AML-193 (cell line): ENCODE results near the gene ZNF555.
A peak's percentile ranks its signal among the peaks of the same experiment; 100 is the strongest.
"Not testable (repeated sequence)": the region's sequence is repeated elsewhere in the genome, so short reads cannot be mapped to it uniquely, and the experiment has no call there.

Source experiments
- DNase-seq, 2 experiments: peaks; one replicate each; lab custom pipeline; 2025; lab: John Stamatoyannopoulos, UW

Gene ZNF555

DNA sequence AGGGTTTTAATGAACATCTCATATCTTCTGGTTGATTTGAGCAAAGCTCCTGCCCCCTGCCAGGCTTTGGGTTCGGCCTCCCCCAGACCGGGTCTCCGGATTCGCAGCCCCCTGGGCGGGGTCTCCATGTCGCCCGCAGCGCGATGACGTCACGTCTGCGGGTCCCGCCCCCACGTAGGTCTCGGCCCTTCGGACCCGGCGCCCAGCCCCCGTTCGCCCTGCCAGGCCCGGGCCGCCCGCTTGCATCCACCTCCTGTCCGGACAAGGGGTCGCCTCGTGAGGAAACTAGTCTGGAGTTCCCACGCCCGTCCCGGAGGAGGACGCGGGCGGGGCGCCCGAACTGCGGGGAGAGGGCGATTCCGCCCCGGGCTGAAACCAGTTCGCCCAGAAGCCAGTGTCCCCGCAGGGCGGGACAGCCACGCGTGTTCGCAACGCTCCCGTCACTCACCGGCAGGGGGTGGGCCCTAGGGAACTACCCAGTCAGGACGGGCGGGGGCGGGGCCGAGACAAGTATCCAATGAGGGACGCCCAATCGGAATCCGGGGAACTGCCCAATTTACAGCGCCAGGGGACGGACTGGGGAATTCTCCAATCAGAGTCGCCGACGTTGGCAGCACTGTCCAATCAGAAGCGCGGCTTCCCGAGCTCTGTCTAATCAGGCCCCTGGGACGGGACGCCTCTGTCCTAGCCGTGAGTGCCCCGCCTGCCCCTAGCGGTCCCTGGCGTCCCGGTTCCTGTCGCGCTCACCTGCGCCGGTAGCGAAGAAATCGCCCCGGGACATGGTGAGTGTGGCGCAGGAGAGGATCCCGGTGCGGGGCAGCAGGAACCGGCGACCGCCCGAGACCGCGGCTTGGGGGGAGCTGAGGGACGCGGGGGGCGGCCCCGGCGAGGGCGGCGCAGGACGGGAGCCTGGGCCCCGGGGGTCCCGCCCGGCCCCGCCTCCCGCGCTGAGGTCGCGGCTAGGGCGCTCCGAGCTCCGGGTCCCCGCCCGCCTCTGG is at the start of gene ZNF555:
TSS of gene ZNF555 (plus strand) at position 682 of the 998 bp plus-strand sequence. CDS start at position 780, 98 bp downstream.
- DNase-seq = peak; percentile 86 to 87

GRCh38 chr19:2791876-2792275 is 49.4 kb upstream of the ZNF555 start:
- DNase-seq = no peak

DNA sequence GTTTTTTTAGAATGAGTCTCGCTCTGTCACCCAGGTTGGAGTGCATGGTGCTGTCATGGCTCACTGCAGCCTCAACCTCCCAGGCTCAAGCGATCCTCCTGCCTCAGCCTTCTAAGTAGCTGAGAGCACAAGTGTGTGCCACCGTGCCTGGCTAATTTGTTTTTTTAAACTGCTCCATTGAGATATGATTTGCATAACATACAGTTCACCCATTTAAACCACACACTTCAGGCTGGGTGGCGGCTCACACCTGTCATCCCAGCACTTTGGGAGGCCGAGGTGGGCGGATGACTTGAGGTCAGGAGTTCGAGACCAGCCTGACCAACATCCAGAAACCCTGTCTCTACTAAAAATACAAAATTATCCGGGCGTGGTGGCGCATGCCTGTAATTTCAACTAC is 48.6 kb upstream of the ZNF555 start:
- DNase-seq = not testable (repeated sequence)

GRCh38 chr19:2793126-2793525 is 48.1 kb upstream of the ZNF555 start:
- DNase-seq = no peak

- no peak for DNase-seq
Observed at GRCh38 chr19:2793577-2793976, 47.7 kb upstream of the ZNF555 start.

DNA sequence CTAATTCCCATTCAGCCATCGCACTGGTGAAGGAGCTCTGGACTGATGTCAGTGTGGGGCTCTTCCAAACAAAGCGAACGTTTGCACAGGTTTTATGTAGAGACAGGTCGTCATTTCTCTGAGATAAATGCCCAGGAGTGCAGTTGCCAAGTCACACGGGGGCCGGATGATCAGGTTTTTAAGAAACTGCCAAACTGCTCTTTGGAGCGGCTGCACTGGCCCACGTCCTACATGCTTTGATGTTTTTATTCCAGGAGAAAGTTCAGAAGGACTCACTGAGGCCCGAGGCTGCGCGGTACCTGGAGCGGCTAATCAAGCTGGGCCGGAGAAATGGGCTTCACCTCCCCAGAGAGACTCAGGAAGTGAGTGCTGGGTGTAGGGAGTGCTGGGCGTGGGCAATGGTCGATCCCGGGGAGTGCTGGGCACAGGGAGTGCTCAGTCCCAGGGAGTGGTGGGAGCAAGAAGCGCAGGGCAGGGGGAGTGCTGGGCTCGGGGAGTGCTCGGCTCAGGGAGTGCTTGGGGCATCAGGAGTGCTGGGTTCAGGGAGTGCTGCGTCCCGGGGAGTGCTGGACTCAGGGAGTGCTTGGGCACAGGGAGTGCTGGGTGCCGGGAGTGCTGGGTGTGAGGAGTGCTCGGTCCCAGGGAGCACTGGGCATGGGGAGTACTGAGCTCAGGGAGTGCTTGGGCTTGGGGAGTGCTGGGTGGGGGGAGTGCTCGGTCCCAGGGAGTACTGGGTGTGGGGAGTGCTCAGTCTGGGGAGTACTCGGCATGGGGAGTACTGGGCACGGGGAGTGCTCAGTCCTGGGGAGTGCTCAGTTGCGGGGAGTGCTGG is 45.2 kb upstream of the ZNF555 start:
- no peak for DNase-seq

DNA sequence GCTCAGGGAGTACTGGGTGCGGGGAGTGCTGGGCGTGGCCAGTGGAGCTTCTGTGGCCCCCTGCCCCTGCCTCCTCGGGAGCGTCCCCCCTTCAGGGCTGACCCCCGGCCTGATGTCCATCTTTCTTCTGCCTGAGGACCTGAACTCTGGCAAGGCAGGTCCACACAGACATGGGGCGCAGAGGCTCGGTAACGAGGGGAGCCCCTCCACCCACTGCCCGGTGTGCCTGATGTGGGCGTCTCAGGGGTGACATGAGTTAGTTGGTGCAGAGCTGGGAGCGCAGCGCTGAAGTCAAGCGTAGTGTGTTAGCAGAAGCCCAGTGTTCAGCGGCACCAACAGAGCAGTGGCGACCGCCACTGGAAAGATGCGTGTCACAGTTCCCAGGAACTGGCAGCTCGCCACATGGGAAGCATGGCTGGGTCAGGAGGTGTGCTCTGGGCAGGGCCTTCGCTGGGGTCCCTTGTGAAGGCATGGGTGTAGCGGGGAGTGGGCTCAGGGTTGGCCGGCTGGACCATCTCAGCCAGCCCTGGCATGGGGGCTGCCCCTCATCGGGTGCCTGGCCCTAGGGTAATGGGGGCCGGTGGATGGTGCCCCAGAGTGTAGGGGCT is 44.5 kb upstream of the ZNF555 start:
- DNase-seq = no peak

GRCh38 chr19:2797280-2797679 is 44.0 kb upstream of the ZNF555 start:
- DNase-seq = no peak

DNA sequence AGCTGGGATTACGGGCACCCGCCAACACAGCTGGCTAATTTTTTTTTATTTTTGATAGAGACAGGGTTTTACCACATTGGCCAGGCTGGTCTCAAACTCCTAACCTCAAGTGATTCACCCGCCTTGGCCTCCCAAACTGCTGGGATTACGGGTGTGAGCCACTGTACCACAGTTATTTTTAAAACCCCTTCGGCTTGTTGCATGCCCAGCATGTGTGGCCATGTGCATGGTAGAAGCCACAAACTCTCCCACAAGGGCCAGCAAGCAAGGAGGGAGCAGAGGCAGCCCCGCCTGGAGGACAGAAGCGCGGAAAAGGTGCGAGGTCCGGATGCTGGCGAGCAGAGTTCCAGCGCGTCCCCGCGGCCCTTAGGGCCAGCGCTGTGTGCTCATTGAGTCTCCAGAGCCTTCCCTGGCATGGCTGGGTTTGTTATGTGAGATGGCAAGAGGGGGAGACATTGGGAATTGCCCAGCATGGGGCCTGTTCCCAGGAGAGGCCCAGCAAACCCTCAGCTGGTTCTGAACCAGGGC is 43.1 kb upstream of the ZNF555 start:
- no peak for DNase-seq

GRCh38 chr19:2798733-2799132 is 42.5 kb upstream of the ZNF555 start:
- DNase-seq = no peak

DNA sequence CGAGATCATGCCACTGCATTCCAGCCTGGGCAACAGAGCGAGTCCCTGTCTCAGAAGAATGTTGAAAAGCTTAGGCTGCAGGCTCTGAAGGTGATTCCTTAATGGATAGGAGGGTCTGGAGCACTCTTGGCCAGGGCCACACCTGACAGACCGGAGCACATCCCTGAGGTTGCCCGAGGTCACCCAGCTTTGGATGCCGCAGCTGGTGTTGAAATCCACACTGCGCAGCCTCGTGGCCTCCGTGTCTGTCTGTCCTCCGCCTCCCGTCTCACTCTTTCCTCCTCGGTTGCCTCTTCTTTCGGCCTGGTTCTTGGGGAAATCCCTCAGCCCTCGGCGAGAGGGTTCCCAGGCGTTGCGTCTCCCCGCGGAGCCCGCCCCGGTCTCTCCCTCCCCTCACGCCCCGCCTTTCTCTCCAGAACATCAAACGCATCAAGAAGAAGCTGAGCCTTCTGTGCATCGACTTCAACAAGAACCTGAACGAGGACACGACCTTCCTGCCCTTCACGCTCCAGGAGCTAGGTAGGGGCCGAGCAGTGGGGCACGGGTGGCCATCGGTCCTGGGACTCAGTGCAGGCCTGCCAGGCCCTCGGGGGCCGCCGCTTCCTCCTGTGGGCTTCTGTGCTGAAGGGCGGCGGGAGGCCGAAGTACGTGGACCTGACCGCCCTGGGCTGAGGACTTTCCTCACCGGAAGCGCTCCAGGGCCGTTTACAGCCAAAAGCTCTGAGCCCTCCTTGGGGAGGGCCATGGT is 41.8 kb upstream of the ZNF555 start:
- DNase-seq = no peak

GRCh38 chr19:2800506-2800905 is 40.8 kb upstream of the ZNF555 start:
- no peak for DNase-seq

- no peak for DNase-seq
Observed at GRCh38 chr19:2802826-2803225, 38.4 kb upstream of the ZNF555 start.

DNA sequence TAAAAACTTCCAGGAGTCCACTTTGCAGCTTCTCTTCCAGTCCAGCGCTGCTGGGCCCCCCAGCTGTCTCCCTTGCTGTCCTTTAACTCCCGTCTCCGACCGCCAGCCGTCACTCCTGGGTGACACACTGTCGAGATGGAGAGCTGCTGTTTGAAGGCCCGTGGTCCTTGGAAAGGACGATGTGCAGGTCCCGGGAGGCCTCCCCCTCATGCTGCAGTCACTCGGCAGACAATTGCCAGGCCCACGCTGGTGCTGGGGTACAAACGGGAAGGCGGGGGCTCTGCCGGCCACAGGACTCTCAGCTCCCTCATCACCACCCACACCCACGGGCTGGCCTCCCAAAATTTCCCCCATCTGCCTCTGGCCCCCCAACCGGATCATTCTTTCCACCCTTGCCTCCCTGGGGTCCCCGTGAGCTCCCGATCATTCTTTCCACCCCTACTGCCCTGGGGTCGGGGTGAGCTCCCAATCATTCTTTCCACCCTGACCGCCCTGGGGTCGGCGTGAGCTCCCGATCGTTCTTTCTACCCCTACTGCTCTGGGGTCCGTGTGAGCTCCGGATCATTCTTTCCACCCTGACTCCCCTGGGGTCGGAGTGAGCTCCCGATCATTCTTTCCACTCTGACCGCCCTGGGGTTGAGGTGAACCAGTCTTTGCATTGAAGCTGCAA is 37.7 kb upstream of the ZNF555 start:
- no peak for DNase-seq

- DNase-seq = no peak
Observed at GRCh38 chr19:2804156-2805004, 36.9 kb upstream of the ZNF555 start.

DNA sequence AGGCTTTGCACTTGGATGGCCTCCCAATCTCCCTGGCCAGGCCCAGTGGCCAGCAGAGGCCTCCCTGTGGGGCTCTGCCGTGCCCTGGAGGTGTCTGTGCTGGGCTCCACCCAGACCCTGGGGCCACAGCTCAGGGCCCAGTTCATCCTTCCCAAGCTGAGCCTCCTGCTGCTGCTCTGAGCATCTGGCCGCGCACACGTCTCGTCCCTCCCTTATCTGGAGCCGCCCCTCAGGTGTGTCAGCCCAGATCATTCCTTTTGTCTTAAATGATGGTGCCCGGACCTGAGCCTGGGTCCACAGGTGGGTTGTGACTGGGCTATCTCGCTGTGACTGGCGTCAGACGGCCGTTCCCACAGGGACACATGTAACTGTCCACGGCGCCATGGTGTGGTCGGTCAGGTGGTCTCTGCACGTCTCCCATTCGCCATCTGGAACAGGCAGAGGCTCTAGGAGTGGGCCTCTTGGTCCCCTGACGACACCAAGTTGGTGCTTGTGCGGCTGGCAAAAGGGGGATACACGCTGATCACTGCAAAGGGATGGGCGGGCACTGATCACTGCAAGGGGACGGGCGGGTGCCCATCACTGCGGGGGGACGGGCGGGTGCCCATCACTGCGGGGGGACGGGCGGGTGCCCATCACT is 35.9 kb upstream of the ZNF555 start:
- no peak for DNase-seq

GRCh38 chr19:2805991-2806649 is 35.2 kb upstream of the ZNF555 start:
- DNase-seq = no peak

GRCh38 chr19:2806736-2807378 is 34.4 kb upstream of the ZNF555 start:
- DNase-seq = no peak
